Motor neuron (in vitro differentiated cells): ENCODE data around the gene UQCRC1. TPM values are rescaled to one million over a fixed set of nuclear protein-coding genes. Genes with fewer than 3 reads are reported as not detected.

Source experiments
- ATAC-seq, 8 experiments: fragments of 200-7000 bp; cut with Tn5 transposase; replicated peaks in 6 of 8; 2 replicates each; pipeline ENCODE4 v1.8.0; 2021; ENCODE audit warnings: mild to moderate bottlenecking in 8 of 8, moderate library complexity in 8 of 8
- H3K27ac ChIP-seq, 2 donors: fragments of 250-450 bp; sonication (Bioruptor Pico); 2 replicates each; pipeline ENCODE4 v1.9.0; 2021; ENCODE audit warnings: antibody characterized with exemption in 2 of 2, mild to moderate bottlenecking in 2 of 2, moderate library complexity in 1 of 2
- H3K4me1 ChIP-seq, 2 donors: fragments of 250-450 bp; sonication (Bioruptor Pico); replicated peaks in 1 of 2; 2 replicates each; pipeline ENCODE4 v1.6.1; 2021; ENCODE audit warnings: antibody characterized with exemption in 2 of 2, mild to moderate bottlenecking in 2 of 2, moderate library complexity in 1 of 2
- H3K4me3 ChIP-seq, 5 donors: fragments of 250-450 bp; sonication (Bioruptor Pico); 2 replicates each; pipeline ENCODE4 v1.9.0; 2021; ENCODE audit warnings: antibody characterized with exemption in 5 of 5, mild to moderate bottlenecking in 5 of 5, moderate library complexity in 4 of 5
- WGBS, 10 experiments: fragments of 450-650 bp; shearing (Covaris generic); methylation state at CpG; one replicate each; pipeline ENCODE4 v1.0.0; 2022; 5-methylcytosine and 5-hydroxymethylcytosine counted together
- in situ Hi-C, 9 experiments: fragments of 400-800 bp; cut with MboI; loops; one replicate each; pipeline ENCODE4 v1.15.0; 2021; ENCODE audit warnings: low sequenced_read_pairs in 9 of 9, low pct_unique_long_range_greater_than_20kb in 2 of 9; ENCODE audit not compliant: unreplicated experiment in 9 of 9
- total RNA-seq, 8 experiments: library from RNA; unstranded; fragments of 300-600 nt; gene quantifications; 2 replicates each; pipeline versions ENCODE4 v1.2.3 to v1.2.4, GENCODE V29; 2022

The UQCRC1 gene
- total RNA-seq, 8 experiments from 2014 or later: 184 to 306 (median 226) TPM

DNA sequence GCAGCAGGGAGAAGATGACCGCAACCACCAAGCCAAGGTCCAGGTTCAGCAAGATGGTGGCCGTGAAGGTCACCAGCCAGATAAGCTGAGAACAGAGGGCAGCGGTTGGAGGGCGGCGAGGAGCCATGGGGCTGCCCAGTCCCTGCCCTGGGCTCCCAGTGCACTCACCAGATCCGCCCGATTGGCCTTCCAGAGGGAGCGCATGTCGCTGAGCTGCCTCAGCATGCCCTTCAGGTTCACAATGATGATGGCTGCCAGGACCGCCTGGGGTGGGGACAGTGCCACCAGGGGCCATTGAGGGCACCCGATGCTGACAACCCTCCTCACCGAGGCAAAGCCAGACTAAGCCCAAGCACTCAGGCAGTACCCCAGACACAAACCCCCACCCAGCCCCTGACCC lies 20.4 kb upstream of the UQCRC1 start:
- no peak overlapping the region for H3K4me3 ChIP-seq
- no peak overlapping the region for H3K27ac ChIP-seq
- H3K4me1 ChIP-seq: peaks cover 5% of the 10 kb centered on the region in 2 donors
- in situ Hi-C loops: no loop called here
- ATAC-seq: no peak
- 85 to 100% (median 94%) methylated on average over 1 to 6 of the region's 12 CpGs; no CpG with 5 or more reads in 6 of the 10 experiments for WGBS, 10 experiments

DNA sequence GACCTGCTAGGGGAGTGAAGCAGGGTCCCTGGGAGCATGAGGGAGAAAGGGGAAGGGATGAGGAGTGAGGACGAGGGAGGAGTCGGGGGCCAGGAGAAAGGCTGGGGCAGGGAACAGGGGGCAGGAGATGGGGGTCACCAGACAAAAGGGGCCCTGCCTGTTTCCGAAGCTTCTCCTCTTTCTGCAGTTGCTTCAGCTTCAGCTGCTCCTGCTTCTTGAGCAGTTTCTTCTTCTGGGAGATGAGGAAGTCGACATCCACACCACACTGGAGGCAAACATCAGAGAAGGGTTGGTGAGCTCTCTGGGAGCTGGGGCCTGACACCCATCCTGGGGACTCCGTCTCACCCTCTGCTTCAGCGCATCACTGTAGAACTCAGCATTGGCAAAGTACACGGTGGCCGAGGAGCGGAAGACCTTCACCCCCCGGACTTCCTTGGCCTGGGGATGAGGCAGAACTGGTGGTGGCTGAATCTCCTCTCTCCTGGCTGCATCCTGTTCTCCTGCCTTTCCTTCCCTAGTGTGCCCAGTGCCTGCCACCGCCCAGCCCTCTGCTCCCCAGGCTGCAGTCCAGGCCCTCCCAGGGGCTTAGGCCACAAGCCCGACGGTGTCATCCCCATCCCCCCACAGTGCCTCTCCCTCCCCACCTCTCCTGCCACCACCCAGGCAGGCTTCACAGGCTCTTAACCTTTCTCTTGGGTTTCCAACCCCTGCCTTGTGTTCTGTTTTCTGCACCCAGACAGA lies 19.0 kb upstream of the UQCRC1 start:
- H3K4me1 ChIP-seq: no peaks in the 10 kb centered on the region
- in situ Hi-C loops: no loop called here
- 94 to 100% (median 100%) methylated on average over 1 to 5 of the region's 13 CpGs; no CpG with 5 or more reads in 6 of the 10 experiments for WGBS, 10 experiments
- no peak overlapping the region for H3K4me3 ChIP-seq
- no peak overlapping the region for H3K27ac ChIP-seq
- no peak for ATAC-seq

DNA sequence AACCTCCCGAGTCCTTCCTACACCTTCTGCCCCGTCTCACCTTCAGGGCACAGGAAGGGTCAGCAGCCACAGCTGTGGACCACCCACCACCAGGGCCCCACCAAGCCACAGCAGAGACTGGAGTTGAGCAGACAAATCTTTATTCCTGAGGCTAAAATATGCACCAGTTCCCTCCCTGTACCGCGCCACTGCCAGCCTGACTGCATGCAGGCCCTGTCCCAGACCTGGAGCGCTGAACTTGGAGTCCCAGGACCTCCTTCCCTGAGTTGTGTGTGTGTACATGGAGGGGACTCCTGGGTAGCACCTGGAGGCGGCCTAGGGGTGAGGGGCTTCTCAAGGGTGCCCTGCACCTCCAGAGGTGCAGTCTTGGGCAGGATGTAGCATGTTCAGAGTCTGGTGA lies 16.2 kb upstream of the UQCRC1 start:
- Histone ChIP-seq H3K27ac (no peak overlapping the region), H3K4me1 (no peaks in the 10 kb centered on the region), H3K4me3 (no peak overlapping the region)
- no peak for ATAC-seq
- in situ Hi-C loops: no loop called here
- WGBS, 10 experiments: 83 to 100% methylated on average over 2 to 3 of the region's 6 CpGs; no CpG with 5 or more reads in 8 of the 10 experiments

DNA sequence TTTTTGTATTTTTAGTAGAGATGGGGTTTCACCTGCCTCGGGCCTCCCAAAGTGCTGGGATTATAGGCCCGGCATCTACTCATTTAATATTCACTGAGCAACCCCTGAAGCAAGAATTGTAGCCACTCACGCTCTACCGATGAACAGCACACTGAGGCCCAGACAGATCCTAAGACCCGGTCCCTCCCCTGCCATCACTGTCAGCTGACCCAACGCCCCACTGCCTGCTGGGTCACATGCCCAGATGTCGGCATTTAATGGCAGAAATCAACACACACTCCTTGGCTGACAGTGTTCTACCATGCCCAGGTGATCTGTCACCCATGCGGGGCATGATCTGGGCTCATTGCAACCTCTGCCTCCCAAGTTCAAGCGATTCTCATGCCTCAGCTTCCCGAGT lies 15.3 kb upstream of the UQCRC1 start:
- Histone ChIP-seq H3K4me1 (no peaks in the 10 kb centered on the region), H3K4me3 (no peak overlapping the region), H3K27ac (no peak overlapping the region)
- ATAC-seq: no peak
- WGBS, 10 experiments: 85 to 100% (median 89%) methylated on average over 1 to 6 of the region's 10 CpGs; no CpG with 5 or more reads in 3 of the 10 experiments
- in situ Hi-C loops: no loop called here

DNA sequence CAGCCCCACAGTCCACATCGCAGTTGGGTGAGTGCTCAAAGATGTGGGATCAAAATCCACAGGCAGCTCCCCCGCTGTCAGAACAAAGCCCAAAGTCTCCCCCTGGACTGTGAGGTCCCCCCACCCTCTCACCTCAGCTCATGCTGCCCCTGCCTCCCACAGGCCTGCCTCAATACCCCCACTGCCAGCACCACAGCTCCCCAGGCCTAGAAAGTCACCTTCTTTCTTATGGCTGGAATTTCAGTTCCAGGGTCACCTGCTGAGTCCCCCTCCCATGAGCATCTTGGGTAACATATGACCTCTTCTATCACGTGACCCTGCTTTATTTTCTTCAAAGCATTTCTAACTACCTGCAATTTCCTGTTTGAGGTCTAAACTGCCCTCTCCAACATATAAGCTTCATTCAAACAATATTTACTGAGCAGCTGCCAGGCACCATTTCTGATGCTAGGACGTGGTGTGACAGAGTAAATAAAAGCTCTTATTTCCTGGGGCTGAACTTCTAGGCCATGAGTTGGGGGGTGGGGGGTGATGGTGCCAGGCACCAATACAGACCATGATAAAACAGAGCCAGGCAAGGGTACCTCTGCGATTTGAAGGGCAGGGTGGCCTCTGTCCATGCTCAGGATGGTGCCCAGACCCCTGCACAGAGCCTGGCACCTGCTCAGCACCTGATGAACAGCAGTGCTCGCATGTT lies 14.6 kb upstream of the UQCRC1 start:
- Histone ChIP-seq H3K4me1 (no peaks in the 10 kb centered on the region), H3K27ac (no peak overlapping the region), H3K4me3 (no peak overlapping the region)
- peak in 1 of 8 experiments; percentile 36 for ATAC-seq
- WGBS, 10 experiments: 60 to 100% (median 92%) methylated on average over 1 to 3 of the region's 6 CpGs; no CpG with 5 or more reads in 2 of the 10 experiments
- in situ Hi-C loops: no loop called here

DNA sequence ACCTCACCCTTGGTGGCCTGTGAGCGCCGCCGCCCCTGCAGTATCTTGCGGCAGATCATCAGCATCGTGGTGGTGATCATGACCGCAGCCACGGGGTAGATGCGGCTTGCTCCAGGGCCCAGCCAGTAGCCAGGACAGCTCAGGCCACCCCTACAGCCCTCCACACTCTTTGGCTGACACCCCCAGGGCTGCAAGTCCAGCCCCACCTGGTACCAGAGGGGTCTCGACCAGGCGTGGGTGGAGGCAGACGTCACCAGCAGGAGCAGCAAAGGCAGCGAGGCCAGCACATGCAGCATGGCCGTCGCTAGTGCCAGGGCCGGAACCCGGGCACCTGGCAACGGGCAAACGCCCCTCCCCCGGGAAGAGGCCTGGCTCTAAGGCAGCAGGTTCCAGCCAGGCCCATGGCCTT lies 12.0 kb upstream of the UQCRC1 start, which contains the start of gene TMEM89:
TMEM89 (minus strand) TSS at position 309 of the 409 bp plus-strand sequence; CDS start at position 296, 13 bp downstream.
- in situ Hi-C loops: no loop called here
- Histone ChIP-seq H3K27ac (no peak within 1 kb of the TSS), H3K4me3 (no peak within 1 kb of the TSS), H3K4me1 (no peaks in the 10 kb centered on the region)
- 96 to 100% (median 100%) methylated on average over 2 to 4 of the region's 19 CpGs; no CpG with 5 or more reads in 6 of the 10 experiments for WGBS, 10 experiments
- peak in 3 of 8 experiments; percentile 6 to 9 (median 9) for ATAC-seq

DNA sequence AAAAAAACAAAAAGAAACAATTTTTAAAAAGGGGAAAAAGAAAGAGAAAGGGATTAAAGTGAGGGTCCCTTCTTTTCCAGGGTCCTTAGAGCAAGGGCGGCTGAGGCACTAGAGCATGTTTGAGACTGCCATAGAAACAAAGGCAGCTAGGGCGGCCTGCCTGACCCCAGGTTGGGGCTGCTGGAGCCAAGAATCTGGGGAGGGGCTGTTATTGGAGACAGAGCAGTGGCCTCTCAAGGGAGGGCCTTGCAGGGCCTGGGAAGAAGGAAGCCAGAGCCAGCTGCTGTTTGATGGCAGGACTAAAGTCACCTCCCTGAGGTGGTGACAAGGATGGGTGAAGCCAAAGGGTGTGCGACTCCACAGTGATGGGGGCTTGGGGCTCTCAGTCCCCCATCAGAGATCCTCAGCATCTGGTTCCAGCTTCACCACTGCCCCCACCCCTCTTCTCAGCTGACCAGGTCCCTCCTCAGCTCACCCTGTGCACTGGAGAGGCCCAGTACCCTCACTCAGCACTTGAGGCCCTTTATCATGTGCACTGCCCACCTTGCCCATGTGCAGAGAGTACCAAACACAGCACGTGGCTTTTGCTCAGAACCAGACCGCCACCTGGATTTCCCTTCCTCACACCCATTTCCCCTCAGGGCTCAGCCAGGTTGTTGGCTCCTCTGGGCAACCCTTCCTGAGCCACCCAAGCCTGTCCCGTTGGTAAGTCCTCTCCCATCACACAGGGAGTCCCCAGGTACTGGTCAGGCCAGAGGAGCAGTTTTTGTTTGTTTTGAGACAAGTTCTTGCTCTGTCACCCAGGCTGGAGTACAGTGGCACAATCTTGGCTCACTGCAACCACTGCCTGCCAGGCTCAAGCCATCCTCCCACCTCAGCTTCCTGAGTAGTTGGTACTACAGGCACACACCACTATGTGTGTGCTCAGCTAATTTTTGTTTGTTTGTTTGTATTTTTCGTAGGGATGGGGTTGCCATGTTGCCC lies 10.4 kb upstream of the UQCRC1 start:
- no peak for ATAC-seq
- 57 to 100% (median 85%) methylated on average over 2 to 6 of the region's 7 CpGs; no CpG with 5 or more reads in 1 of the 10 experiments for WGBS, 10 experiments
- Histone ChIP-seq H3K4me1 (no peaks in the 10 kb centered on the region), H3K4me3 (no peak overlapping the region), H3K27ac (no peak overlapping the region)
- in situ Hi-C loops: no loop called here

DNA sequence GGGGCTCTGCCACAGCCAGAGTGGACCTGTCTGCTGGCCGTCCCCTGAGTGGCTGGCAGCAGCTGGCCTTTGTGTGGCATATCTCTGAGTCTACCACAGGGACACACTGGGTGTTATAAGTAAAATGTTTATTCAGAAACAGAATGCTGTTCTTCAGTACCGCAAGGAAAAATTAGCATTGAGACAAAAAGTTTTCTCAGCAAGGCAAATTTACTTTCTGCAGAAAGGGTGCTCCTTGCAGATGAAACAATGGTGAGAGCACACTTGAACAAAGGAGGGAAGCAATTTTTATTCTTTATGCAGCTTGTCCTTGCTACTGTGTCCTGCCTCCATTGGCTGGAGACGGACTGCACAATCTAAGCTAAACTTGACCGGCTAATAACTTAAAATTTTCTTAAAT lies 8.1 kb upstream of the UQCRC1 start:
- 78 to 100% (median 96%) methylated on average over 1 to 4 of the region's 4 CpGs; no CpG with 5 or more reads in 1 of the 10 experiments for WGBS, 10 experiments
- H3K27ac ChIP-seq: no peak overlapping the region
- in situ Hi-C loops: no loop called here
- ATAC-seq: no peak
- no peaks in the 10 kb centered on the region for H3K4me1 ChIP-seq
- H3K4me3 ChIP-seq: no peak overlapping the region

DNA sequence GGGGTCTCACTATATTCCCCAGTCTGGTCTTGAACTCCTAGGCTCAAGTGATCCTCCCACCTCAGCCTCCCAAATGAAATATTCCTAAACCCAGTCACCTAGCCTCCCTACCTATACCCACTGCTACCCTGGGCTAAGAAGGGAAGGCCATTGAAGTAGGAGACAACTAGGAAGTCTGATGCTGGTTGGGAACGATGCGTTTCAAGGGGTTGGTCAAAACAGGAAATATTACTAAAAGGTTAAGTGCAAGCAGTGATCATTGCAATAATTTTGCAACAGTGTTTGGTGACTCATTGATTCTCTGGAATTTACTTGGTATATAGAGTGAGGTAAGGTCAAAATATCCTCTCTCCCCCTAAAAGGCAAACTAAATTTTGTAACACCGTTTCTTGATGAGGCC lies 4.6 kb upstream of the UQCRC1 start:
- 16 to 100% (median 92%) methylated on average over 1 to 3 of the region's 3 CpGs; no CpG with 5 or more reads in 1 of the 10 experiments for WGBS, 10 experiments
- no peak overlapping the region for H3K4me3 ChIP-seq
- ATAC-seq: no peak

DNA sequence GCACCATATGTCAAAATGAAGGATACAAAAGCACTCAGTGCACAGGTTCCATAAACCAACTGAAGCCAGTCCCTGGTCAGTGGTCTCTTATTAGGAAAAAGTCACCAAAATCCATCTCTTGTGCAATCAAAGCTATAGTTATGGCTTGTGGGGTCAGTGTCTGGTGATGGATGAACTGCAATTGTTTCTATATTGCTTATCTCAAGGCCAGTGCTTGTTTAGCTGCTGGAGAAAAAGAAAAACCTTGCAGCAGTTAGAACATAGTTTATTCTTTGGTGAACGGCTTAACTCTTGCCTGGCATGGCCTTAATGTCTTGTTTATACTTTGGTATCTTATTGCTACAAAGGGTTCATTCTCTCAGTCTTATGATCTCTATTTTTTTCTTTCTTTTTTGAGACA lies 2.9 kb upstream of the UQCRC1 start:
- no peak overlapping the region for H3K27ac ChIP-seq
- H3K4me3 ChIP-seq: no peak overlapping the region
- in situ Hi-C loops: no loop called here
- ATAC-seq: no peak
- H3K4me1 ChIP-seq: peaks cover 6 to 8% of the 10 kb centered on the region in 2 donors
- WGBS, 10 experiments: 43 to 100% (median 67%) methylated on average over 1 of the region's 1 CpG; no CpG with 5 or more reads in 3 of the 10 experiments

More for the DNA sequence above, 4.6 kb upstream of the UQCRC1 start:
- Histone ChIP-seq H3K4me1 (peaks cover 2% of the 10 kb centered on the region in 2 donors), H3K27ac (no peak overlapping the region)
- in situ Hi-C loops: no loop called here

DNA sequence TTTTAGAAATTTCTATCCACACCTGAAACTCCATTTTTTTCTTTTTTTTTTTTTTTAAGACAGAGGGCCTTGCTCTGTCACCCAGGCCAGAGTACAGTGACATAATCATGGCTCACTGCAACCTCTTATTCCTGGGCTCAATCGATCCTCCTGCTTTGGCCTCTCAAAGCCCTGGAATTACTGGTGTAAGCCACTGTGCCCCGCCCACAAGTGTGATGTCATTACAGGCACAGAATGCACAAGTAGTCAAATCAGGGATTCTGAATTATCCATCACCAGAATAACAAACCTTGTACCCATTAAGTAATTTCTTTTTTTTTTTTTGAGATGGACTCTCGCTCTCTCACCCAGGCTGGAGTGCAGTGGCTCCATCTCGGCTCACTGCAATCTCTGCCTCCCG lies 1.9 kb downstream of the UQCRC1 start:
- no peak for ATAC-seq
- in situ Hi-C loops: no loop called here
- Histone ChIP-seq H3K4me3 (no peak overlapping the region), H3K27ac (no peak overlapping the region), H3K4me1 (peaks cover 6 to 8% of the 10 kb centered on the region in 2 donors)
- 80 to 100% (median 94%) methylated on average over 1 to 3 of the region's 5 CpGs; no CpG with 5 or more reads in 1 of the 10 experiments for whole genome bisulfite sequencing, 10 experiments

DNA sequence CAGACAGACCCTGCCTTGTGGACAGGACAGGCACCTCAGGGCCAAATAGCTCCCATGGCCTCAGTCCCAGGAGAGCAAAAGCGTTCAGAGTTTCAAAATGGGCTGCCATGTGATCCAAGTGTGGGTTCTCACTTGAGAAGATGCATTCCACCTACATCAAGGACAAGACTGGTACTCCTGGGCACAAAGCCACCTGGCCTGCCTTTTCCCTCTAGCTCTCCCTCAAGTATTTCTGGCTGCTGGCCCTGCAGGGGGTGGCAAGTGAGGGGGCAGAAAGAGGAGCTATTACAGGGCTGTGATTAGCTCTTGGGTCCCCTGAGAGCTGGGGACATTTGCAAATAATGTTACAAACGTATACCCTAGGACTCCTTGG lies 7.8 kb downstream of the UQCRC1 start:
- Histone ChIP-seq H3K4me1 (peaks cover 0 to under 1% of the 10 kb centered on the region in 2 donors), H3K4me3 (no peak overlapping the region), H3K27ac (no peak overlapping the region)
- in situ Hi-C loops: no loop called here
- ATAC-seq: no peak
- 40 to 100% (median 75%) methylated on average over 1 to 2 of the region's 2 CpGs; no CpG with 5 or more reads in 6 of the 10 experiments for WGBS, 10 experiments
